Activated T-cell treated with anti-CD3 and anti-CD28 coated beads, Interleukin-2, amount 50 U/mL, for 24 hours (primary cell): ENCODE results near the gene KCNMB2.

Source experiments
- DNase-seq: peaks from one replicate; pipeline ENCODE4 v3.0.0-alpha.2; 2020
- H3K27ac Mint-ChIP-seq: 2 replicates; pipeline ENCODE4 v1.8.0; 2020; ENCODE audit warnings: mild to moderate bottlenecking, mixed read lengths
- H3K27me3 Mint-ChIP-seq: 2 replicates; pipeline ENCODE4 v1.8.0; 2020; ENCODE audit warnings: mixed read lengths
- H3K36me3 Mint-ChIP-seq: 2 replicates; pipeline ENCODE4 v1.8.0; 2020; ENCODE audit warnings: low read depth, mixed read lengths
- H3K4me1 Mint-ChIP-seq: 2 replicates; pipeline ENCODE4 v1.8.0; 2020; ENCODE audit warnings: low read depth, mixed read lengths
- H3K4me3 Mint-ChIP-seq: 2 replicates; pipeline ENCODE4 v1.8.0; 2020; ENCODE audit warnings: mild to moderate bottlenecking, moderate library complexity, mixed read lengths
- H3K9me3 Mint-ChIP-seq: 2 replicates; pipeline ENCODE4 v1.8.0; 2020; ENCODE audit warnings: mixed read lengths

The KCNMB2 gene

DNA sequence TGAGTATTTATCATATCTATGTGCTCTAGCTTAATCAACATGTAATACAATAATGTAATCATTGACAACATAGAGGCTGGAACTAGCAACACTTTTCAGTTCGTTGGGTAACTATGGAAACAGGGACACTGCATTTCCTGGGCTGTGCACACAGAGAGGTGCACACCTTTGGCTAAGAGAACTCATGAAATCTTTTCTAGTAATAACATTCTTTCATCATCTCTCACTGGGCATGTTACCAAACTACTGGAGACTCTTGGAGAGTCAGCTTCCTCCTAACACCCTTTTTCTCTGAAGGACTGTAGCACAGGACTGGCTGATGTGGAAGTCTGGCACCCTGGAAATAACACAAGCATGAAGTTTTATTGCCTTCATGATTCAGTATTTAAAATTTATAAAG lies 135.6 kb downstream of the KCNMB2 start:
- peaks cover 4% of the 10 kb centered on the region for H3K27me3 Mint-ChIP-seq
- no peak overlapping the region for H3K4me3 Mint-ChIP-seq
- no peak for DNase-seq
- H3K4me1 Mint-ChIP-seq, result peaks cover 2% of the 10 kb centered on the region
- no peaks in the 10 kb centered on the region for H3K9me3 Mint-ChIP-seq
- no peaks in the 10 kb centered on the region for H3K36me3 Mint-ChIP-seq
- no peak overlapping the region for H3K27ac Mint-ChIP-seq

GRCh38 chr3:178672275-178672674 lies 136.0 kb downstream of the KCNMB2 start:
- Mint-ChIP-seq H3K36me3 (no peaks in the 10 kb centered on the region), H3K4me3 (no peak overlapping the region), H3K9me3 (no peaks in the 10 kb centered on the region)

GRCh38 chr3:178673529-178673928 lies 137.3 kb downstream of the KCNMB2 start:
- Mint-ChIP-seq H3K9me3 (no peaks in the 10 kb centered on the region), H3K36me3 (no peaks in the 10 kb centered on the region), H3K4me1 (peaks cover 2% of the 10 kb centered on the region), H3K27me3 (peaks cover 2% of the 10 kb centered on the region), H3K27ac (no peak overlapping the region), H3K4me3 (no peak overlapping the region)
- no peak for DNase-seq

More at GRCh38 chr3:178672275-178672674, 136.0 kb downstream of the KCNMB2 start:
- Mint-ChIP-seq H3K27ac (no peak overlapping the region), H3K4me1 (peaks cover 2% of the 10 kb centered on the region), H3K27me3 (peaks cover 3% of the 10 kb centered on the region)
- DNase-seq, result no peak

DNA sequence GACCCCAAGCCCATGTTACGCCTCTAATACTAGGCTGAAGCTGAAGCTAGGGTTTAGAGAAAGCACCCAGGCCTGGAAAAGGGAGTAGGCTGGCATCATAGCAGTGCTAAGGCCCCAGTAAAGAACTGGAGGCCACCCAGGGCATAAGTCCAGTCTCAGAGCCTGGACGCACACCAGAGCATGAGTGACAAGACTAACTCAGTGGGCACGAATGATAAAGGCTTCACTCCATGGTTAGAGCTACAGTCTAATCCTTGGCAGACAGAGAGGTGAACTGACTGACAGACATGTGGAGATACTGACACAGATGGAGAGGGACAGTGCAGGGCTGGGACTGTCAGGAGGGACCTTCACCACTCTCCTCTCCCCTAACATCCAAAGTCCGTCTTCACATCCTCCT lies 139.8 kb downstream of the KCNMB2 start:
- no peaks in the 10 kb centered on the region for H3K4me1 Mint-ChIP-seq
- no peak overlapping the region for H3K27ac Mint-ChIP-seq
- H3K4me3 Mint-ChIP-seq, result no peak overlapping the region
- H3K36me3 Mint-ChIP-seq, result no peaks in the 10 kb centered on the region
- no peaks in the 10 kb centered on the region for H3K9me3 Mint-ChIP-seq
- DNase-seq, result no peak
- peaks cover 2% of the 10 kb centered on the region for H3K27me3 Mint-ChIP-seq

DNA sequence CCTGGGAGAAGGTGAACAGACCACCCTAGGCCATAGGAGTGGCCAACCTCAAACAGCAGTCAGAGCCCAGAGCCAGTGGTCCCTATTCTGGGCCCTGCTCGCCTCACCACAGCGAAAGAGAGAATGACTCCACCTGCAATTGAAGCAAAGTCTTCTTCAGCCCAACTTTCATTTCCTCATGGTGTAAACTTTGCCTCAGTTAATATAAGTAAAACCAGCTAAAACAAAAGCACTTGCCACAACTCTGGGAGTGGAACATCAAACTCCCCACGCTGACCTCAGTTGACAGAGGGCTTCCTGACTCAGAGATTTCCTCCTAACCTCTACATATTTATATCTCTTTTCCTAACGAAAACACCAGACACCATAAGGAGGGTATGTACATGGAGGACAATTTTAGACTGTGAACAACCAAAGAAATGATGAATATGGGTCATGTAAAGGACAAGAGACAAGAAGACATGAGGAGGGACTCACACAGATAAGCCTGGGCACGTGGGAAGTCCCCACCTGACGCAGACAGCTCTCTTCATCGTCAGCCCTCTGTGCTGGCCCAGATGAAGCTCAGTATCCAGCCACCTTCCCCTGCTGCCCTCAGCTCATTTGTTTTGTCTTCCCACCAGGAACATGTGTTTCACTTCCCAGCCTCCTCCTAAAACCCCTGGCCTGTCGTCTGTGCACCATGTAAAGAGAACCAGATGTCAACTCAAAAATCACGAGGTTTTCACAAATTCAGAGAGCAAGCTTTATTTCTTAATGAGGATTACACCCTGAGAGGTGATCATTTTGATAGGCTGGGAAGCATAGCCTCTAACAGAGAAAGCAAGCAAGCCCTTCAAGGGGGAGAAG lies 140.9 kb downstream of the KCNMB2 start:
- Mint-ChIP-seq H3K27ac (no peak overlapping the region), H3K27me3 (peaks cover 2% of the 10 kb centered on the region), H3K9me3 (peaks cover 2% of the 10 kb centered on the region), H3K4me3 (no peak overlapping the region), H3K4me1 (no peaks in the 10 kb centered on the region), H3K36me3 (no peaks in the 10 kb centered on the region)
- no peak for DNase-seq

- no peak overlapping the region for H3K4me3 Mint-ChIP-seq
- H3K9me3 Mint-ChIP-seq, result peaks cover 5% of the 10 kb centered on the region
- DNase-seq, result no peak
- H3K27me3 Mint-ChIP-seq, result peaks cover 2% of the 10 kb centered on the region
- no peaks in the 10 kb centered on the region for H3K4me1 Mint-ChIP-seq
- H3K36me3 Mint-ChIP-seq, result no peaks in the 10 kb centered on the region
- no peak overlapping the region for H3K27ac Mint-ChIP-seq
These were observed 141.7 kb downstream of the KCNMB2 start for GRCh38 chr3:178677961-178678360.

DNA sequence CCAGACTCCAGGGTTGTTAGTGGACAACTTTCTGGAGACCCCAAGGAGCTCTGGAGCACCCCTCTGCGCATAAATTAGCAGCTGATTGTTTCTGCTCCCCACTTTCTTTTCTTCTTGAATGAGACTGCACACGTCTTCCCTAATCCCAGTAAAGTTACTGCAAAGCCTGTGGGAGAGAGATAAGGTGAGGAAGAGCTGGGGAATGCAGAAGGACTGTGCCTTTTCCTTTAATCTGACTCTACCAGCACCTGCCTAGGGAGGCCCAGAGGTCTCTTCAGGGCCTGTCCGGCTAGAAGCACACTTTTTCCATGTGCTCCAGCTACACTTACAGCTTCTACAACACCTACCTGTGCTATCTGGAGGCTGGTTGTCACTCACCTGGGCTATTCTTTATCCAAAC lies 143.8 kb downstream of the KCNMB2 start:
- no peak for DNase-seq
- no peak overlapping the region for H3K4me3 Mint-ChIP-seq
- H3K9me3 Mint-ChIP-seq, result peaks cover 8% of the 10 kb centered on the region
- H3K4me1 Mint-ChIP-seq, result no peaks in the 10 kb centered on the region
- no peak overlapping the region for H3K27ac Mint-ChIP-seq
- peaks cover 2% of the 10 kb centered on the region for H3K27me3 Mint-ChIP-seq
- no peaks in the 10 kb centered on the region for H3K36me3 Mint-ChIP-seq

- DNase-seq, result no peak
- Mint-ChIP-seq H3K27ac (no peak overlapping the region), H3K36me3 (no peaks in the 10 kb centered on the region), H3K27me3 (peaks cover 2% of the 10 kb centered on the region), H3K4me3 (no peak overlapping the region), H3K9me3 (peaks cover 8% of the 10 kb centered on the region), H3K4me1 (no peaks in the 10 kb centered on the region)
These were observed 144.3 kb downstream of the KCNMB2 start for GRCh38 chr3:178680489-178680888.

GRCh38 chr3:178684881-178685590 lies 148.8 kb downstream of the KCNMB2 start:
- no peaks in the 10 kb centered on the region for H3K36me3 Mint-ChIP-seq
- no peaks in the 10 kb centered on the region for H3K4me1 Mint-ChIP-seq
- DNase-seq, result no peak
- no peaks in the 10 kb centered on the region for H3K27me3 Mint-ChIP-seq
- no peak overlapping the region for H3K4me3 Mint-ChIP-seq
- H3K9me3 Mint-ChIP-seq, result peaks cover 8% of the 10 kb centered on the region
- no peak overlapping the region for H3K27ac Mint-ChIP-seq

DNA sequence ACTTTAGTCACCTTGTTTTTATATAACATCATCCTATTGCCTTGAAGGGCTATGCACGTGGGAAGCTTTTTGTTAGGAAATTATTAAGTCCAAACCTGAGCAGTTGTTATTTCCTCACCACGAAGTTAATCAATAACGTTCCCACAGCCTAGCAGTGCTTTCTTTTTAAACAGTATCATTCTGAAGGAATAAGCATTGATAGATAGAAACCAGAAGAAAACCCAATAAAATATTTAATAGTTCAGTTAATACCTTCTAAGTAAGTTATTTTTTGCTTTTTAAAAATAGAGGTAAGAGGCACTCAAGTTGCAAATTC lies 149.3 kb downstream of the KCNMB2 start:
- H3K4me1 Mint-ChIP-seq, result no peaks in the 10 kb centered on the region
- H3K27ac Mint-ChIP-seq, result no peak overlapping the region
- H3K9me3 Mint-ChIP-seq, result peaks cover 8% of the 10 kb centered on the region
- no peak for DNase-seq
- H3K36me3 Mint-ChIP-seq, result no peaks in the 10 kb centered on the region
- H3K27me3 Mint-ChIP-seq, result no peaks in the 10 kb centered on the region
- no peak overlapping the region for H3K4me3 Mint-ChIP-seq

DNA sequence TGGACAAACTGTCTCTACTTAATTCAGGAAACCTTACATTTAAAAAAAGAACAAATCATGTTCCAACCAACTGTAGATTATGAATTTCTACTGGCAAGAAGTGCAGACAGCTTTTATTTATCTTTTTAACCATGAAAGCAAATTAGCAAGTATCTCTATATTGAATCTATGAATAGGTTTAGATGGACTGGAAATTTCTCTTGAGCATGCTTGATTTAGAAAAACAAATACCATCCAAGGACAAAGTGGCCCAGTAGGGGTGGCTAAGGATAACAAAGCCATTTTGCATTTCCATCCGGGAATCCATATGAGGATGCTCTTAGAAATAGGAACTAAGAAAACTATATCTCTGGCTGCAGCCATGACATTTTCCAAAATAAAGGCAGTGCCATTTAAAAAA lies 150.6 kb downstream of the KCNMB2 start:
- Mint-ChIP-seq H3K27ac (no peak overlapping the region), H3K9me3 (peaks cover 8% of the 10 kb centered on the region), H3K4me1 (no peaks in the 10 kb centered on the region), H3K27me3 (no peaks in the 10 kb centered on the region), H3K4me3 (no peak overlapping the region), H3K36me3 (no peaks in the 10 kb centered on the region)
- no peak for DNase-seq

DNA sequence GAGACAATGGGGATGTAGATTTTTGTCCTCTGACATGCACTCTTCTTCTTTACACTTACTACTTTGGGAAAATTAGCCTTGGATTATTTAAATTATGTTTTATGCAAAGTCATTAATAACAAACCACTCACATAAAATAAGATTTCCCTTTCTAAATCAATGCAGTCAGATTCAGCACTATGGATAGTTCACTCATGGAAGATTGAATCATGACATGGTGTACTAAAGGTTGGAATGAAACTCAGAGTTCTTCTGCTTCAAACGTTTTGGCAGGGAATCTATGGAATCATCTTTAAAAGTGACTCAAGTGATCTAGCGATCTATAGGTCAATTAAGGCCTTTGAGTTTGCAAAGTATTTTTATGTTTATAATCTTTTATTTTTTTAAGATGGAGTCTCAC lies 154.3 kb downstream of the KCNMB2 start:
- DNase-seq, result no peak
- H3K9me3 Mint-ChIP-seq, result peaks cover 2% of the 10 kb centered on the region
- H3K36me3 Mint-ChIP-seq, result no peaks in the 10 kb centered on the region
- peaks cover 2% of the 10 kb centered on the region for H3K27me3 Mint-ChIP-seq
- no peak overlapping the region for H3K4me3 Mint-ChIP-seq
- H3K27ac Mint-ChIP-seq, result no peak overlapping the region
- no peaks in the 10 kb centered on the region for H3K4me1 Mint-ChIP-seq

DNA sequence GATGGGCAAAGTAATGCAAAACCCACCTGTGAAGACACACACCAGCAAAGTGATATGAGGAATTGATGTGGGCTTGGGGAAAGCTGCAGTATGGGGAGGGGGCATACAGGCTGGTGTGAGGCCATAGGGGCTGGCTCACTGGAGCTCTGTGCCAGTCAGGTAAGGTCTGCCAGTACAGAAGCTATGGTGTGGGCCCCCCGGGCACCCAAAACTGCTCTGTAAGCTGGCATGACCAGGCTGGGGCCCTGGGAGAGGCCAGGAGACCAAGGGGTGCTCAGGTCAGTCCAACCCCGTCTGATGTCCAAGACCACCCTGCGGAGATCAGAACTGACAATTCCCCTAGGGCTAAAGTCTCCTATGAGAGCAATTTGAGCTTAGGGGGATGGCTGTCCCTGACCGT lies 163.1 kb downstream of the KCNMB2 start:
- H3K9me3 Mint-ChIP-seq, result peaks cover 13% of the 10 kb centered on the region
- no peak overlapping the region for H3K27ac Mint-ChIP-seq
- no peak for DNase-seq
- no peaks in the 10 kb centered on the region for H3K27me3 Mint-ChIP-seq
- H3K36me3 Mint-ChIP-seq, result no peaks in the 10 kb centered on the region
- H3K4me1 Mint-ChIP-seq, result no peaks in the 10 kb centered on the region
- no peak overlapping the region for H3K4me3 Mint-ChIP-seq

- Mint-ChIP-seq H3K36me3 (no peaks in the 10 kb centered on the region), H3K9me3 (peaks cover 13% of the 10 kb centered on the region), H3K27me3 (no peaks in the 10 kb centered on the region), H3K4me1 (no peaks in the 10 kb centered on the region), H3K4me3 (no peak overlapping the region), H3K27ac (no peak overlapping the region)
- DNase-seq, result no peak
These were observed 163.6 kb downstream of the KCNMB2 start for GRCh38 chr3:178699810-178700209.

DNA sequence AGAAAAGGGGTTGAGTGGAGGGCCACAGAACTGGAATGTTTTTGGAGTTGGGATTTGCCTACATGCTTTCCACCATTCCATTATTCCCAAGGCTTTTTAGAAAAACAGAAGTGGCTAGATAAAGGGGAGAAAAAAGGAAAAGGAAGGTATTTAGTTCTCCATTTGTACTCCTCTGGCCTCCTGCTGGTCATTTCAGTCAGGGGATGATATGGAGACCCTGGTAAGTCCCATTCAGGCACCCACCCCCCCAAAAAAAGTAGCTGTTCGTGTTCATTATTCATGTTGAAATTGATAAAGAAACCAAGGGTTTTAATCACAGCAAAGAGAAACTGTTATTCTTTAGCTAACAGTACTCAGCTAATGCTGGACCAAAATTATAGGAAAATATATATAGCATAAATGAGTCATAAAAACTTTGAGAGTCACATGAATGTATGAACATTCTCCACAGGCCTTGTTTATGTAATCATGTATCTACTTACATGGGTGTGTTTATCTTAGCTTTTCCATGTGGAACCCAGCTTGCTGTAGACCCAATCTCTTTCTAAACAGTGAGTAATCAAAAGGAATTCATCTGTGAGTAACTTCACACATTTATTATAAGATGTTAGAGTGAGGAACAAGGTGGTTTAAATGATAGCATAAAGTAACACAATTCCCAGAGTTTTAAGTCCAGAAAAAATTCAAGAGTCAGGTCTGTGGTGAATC lies 167.2 kb downstream of the KCNMB2 start:
- H3K4me1 Mint-ChIP-seq, result peaks cover 6% of the 10 kb centered on the region
- no peak for DNase-seq

More for the DNA sequence above, 167.2 kb downstream of the KCNMB2 start:
- no peaks in the 10 kb centered on the region for H3K9me3 Mint-ChIP-seq
- no peak overlapping the region for H3K27ac Mint-ChIP-seq
- no peak overlapping the region for H3K4me3 Mint-ChIP-seq
- no peaks in the 10 kb centered on the region for H3K27me3 Mint-ChIP-seq
- no peaks in the 10 kb centered on the region for H3K36me3 Mint-ChIP-seq
